A673 (cell line): ENCODE data around the gene HSPG2. TPM values are rescaled to one million over a fixed set of nuclear protein-coding genes. Genes with fewer than 3 reads are reported as not detected.

Experiments used
- BruUV-seq: library from RNA; stranded (reverse); fragments of 400-500 nt; replicated peaks from 2 replicates; lab custom pipeline; 2021; lab: Mats Ljungman, UMichigan
- CTCF ChIA-PET: fragments of 300-600 bp; sonication (Branson Sonifier 250); formaldehyde crosslinking; loops from one replicate; lab custom pipeline; 2022; ENCODE audit warnings: antibody characterized with exemption; lab: Charles Lee
- POLR2A ChIA-PET: fragments of 300-600 bp; sonication (Branson Sonifier 250); formaldehyde crosslinking; loops from one replicate; lab custom pipeline; 2022; ENCODE audit warnings: antibody characterized with exemption; ENCODE audit not compliant: low non-redundant PET; lab: Charles Lee
- DNase-seq: peaks from one replicate; pipeline ENCODE4 v3.0.0-alpha.2; 2015; ENCODE audit warnings: low spot score
- H3K27ac ChIP-seq: fragments of 200-600 bp; sonication (generic); 2 replicates; pipeline ENCODE4 v1.5.1; 2016; ENCODE audit warnings: mixed run types, low read depth, mild to moderate bottlenecking, mixed read lengths, antibody characterized with exemption, low read length; ENCODE audit not compliant: poor library complexity, severe bottlenecking
- H3K27me3 ChIP-seq: fragments of 200-600 bp; sonication (generic); replicated peaks from 2 replicates; pipeline ENCODE4 v1.6.1; 2017; ENCODE audit warnings: mixed run types, low read depth, mild to moderate bottlenecking, mixed read lengths, antibody characterized with exemption, low read length; ENCODE audit not compliant: insufficient read depth, poor library complexity
- H3K36me3 ChIP-seq: fragments of 200-600 bp; sonication (generic); 2 replicates; pipeline ENCODE4 v1.6.1; 2016; ENCODE audit warnings: mixed run types, mild to moderate bottlenecking, mixed read lengths, antibody characterized with exemption, low read length; ENCODE audit not compliant: insufficient read depth, poor library complexity, severe bottlenecking
- H3K4me1 ChIP-seq: fragments of 200-600 bp; sonication (generic); 2 replicates; pipeline ENCODE4 v1.6.1; 2017; ENCODE audit warnings: mixed run types, mild to moderate bottlenecking, mixed read lengths, antibody characterized with exemption, low read length; ENCODE audit not compliant: insufficient read depth, poor library complexity, severe bottlenecking
- H3K4me3 ChIP-seq: fragments of 200-600 bp; sonication (generic); 2 replicates; pipeline ENCODE4 v1.5.1; 2016; ENCODE audit warnings: low read depth, mixed run types, mild to moderate bottlenecking, mixed read lengths, low read length; ENCODE audit not compliant: poor library complexity, severe bottlenecking
- H3K9me3 ChIP-seq: fragments of 200-600 bp; sonication (generic); 2 replicates; pipeline ENCODE4 v1.6.1; 2016; ENCODE audit warnings: mixed run types, low read depth, mild to moderate bottlenecking, mixed read lengths, antibody characterized with exemption, low read length; ENCODE audit not compliant: poor library complexity, severe bottlenecking
- EZH2 ChIP-seq: fragments of 200-600 bp; sonication (generic); IDR thresholded peaks from 2 replicates; pipeline ENCODE4 v1.6.1; 2017; ENCODE audit warnings: borderline replicate concordance, low read depth, mild to moderate bottlenecking, mixed read lengths, antibody characterized with exemption, low read length; ENCODE audit not compliant: poor library complexity, severe bottlenecking
- intact Hi-C: fragments of 100-400 bp; cut with micrococcal nuclease; formaldehyde crosslinking; loops from one replicate; pipeline ENCODE4 v1.10.0; 2022; ENCODE audit not compliant: unreplicated experiment
- total RNA-seq: library from RNA; stranded (reverse); gene quantifications from 2 replicates; pipeline ENCODE4 v1.2.3, GENCODE V29; 2021
- TF ChIP-seq, protein P1 (sequence below): fragments of 300-800, 200-600 bp; sonication (generic); conservative IDR thresholded peaks from 2 replicates; pipeline ENCODE4 v1.5.1; 2017; ENCODE audit warnings: low read depth, mild to moderate bottlenecking, antibody characterized with exemption, low read length, moderate library complexity, mixed read lengths

HSPG2 gene
- total RNA-seq, 1 experiment from 2014 or later: 10.4 TPM

- no peaks in the 10 kb centered on the region for H3K36me3 ChIP-seq
- CTCF ChIA-PET: no interaction called here
- no peaks in the 10 kb centered on the region for H3K4me1 ChIP-seq
- no peak overlapping the region for H3K27ac ChIP-seq
- no peak for DNase-seq
- H3K4me3 ChIP-seq: no peak overlapping the region
- no TSS peak for BruUV-seq
- intact Hi-C loops: no loop called here
- TF ChIP-seq, protein P1, sequence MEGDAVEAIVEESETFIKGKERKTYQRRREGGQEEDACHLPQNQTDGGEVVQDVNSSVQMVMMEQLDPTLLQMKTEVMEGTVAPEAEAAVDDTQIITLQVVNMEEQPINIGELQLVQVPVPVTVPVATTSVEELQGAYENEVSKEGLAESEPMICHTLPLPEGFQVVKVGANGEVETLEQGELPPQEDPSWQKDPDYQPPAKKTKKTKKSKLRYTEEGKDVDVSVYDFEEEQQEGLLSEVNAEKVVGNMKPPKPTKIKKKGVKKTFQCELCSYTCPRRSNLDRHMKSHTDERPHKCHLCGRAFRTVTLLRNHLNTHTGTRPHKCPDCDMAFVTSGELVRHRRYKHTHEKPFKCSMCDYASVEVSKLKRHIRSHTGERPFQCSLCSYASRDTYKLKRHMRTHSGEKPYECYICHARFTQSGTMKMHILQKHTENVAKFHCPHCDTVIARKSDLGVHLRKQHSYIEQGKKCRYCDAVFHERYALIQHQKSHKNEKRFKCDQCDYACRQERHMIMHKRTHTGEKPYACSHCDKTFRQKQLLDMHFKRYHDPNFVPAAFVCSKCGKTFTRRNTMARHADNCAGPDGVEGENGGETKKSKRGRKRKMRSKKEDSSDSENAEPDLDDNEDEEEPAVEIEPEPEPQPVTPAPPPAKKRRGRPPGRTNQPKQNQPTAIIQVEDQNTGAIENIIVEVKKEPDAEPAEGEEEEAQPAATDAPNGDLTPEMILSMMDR: no peak
- TF ChIP-seq EZH2: no peak
- H3K9me3 ChIP-seq: no peaks in the 10 kb centered on the region
- no peaks in the 10 kb centered on the region for H3K27me3 ChIP-seq
- POLR2A ChIA-PET: no interaction called here
Observed at GRCh38 chr1:21874328-21874727, 62.8 kb downstream of the HSPG2 start.

DNA sequence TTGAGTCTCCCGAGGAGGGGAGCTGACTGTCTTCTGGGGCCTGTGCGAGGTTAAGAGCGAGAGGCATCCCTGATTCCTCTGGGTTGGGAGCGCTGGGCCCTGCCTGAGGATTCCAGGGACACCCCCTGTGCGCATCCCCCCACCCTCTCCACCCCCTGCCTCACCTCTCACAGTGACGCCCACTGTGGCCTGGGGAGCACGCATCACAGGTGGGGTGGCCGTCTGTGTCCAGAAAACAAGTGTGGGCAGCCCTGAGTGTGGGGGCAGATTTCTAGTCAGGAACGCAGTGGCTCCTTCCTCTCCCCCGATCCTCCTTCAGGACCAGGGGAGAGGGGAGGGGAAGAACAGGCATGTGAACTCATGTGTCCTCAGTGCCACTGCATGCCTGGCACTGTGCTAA lies 63.3 kb downstream of the HSPG2 start:
- POLR2A ChIA-PET: no interaction called here
- DNase-seq: no peak
- intact Hi-C loops: no loop called here
- no peaks in the 10 kb centered on the region for H3K4me1 ChIP-seq
- no peaks in the 10 kb centered on the region for H3K36me3 ChIP-seq
- H3K27ac ChIP-seq: no peak overlapping the region
- TF ChIP-seq, protein P1: no peak
- TF ChIP-seq EZH2: no peak
- H3K27me3 ChIP-seq: no peaks in the 10 kb centered on the region
- CTCF ChIA-PET: no interaction called here
- no peak overlapping the region for H3K4me3 ChIP-seq
- no TSS peak for BruUV-seq
- no peaks in the 10 kb centered on the region for H3K9me3 ChIP-seq

GRCh38 chr1:21873174-21873573 lies 63.9 kb downstream of the HSPG2 start:
- H3K4me1 ChIP-seq: no peaks in the 10 kb centered on the region
- TF ChIP-seq, protein P1: no peak
- no peak for TF ChIP-seq EZH2
- no peaks in the 10 kb centered on the region for H3K9me3 ChIP-seq
- BruUV-seq: no TSS peak
- no peak overlapping the region for H3K27ac ChIP-seq
- no peak overlapping the region for H3K4me3 ChIP-seq
- DNase-seq: no peak
- ChIA-PET CTCF (no interaction called here), POLR2A (no interaction called here)
- intact Hi-C loops: no loop called here
- no peaks in the 10 kb centered on the region for H3K27me3 ChIP-seq
- H3K36me3 ChIP-seq: no peaks in the 10 kb centered on the region
